ENCODE results near the gene BAG3.
"Not testable (repeated sequence)": the region's sequence is repeated elsewhere in the genome, so short reads cannot be mapped to it uniquely, and the experiment has no call there.

Gene BAG3

GRCh38 chr10:119689016-119689580, 37.9 kb downstream of the BAG3 start:
- no peak for DNase-seq (ENCODE audit: low read depth in 1 of 2, low spot score in 1 of 2)

DNA sequence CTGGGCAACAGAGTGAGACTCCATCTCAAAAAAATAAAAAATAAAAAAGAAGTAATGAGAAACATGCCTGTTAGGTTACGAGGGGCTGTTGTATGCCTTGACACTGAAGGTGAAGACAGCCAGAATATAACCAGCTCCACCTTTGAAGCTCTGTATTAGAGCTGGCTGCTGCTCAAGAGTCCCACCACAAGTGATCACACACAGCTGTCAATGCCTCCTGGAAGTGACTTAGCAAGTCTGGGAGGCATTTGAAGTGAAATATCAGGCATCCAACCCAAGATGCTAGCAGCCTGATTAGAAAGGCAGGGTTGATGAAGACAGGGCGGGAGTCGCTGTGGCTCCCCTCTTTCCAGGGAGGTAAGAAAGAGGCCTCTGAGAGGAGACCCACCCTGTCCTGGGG, 40.5 kb downstream of the BAG3 start:
- no peak for DNase-seq (ENCODE audit: low read depth in 1 of 2, low spot score in 1 of 2)

DNA sequence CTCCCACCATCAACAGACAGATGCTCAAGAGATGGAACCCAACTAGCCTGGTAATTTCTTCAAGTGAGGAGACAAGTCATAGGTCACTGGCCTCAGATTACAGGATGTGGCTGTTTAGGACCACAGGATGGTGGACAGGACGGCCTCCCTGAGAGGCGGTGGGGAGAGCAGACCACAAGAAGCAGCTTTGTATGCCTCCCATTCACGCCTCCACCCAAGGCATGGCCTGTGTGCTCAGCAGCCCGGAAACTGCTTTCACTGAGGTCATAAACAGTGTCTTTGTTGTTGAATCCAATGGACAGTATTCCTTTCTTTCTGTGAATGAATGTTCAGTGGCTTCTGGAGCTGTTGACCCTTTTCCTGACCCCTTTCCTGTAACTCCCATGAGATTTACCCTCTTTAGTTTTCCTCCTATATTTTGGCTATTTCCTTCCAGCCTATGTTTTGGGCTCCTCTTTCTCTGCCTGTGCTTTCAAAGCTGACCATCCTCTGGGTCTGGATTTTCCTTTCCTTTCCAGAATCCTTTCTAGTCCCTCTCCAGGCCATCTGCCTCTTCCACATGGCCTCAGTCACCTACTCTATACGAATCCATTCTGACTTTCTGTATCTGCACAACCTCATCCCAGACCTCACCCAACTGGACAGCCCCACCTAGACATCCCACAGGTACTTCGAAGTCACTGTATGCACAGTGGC, 42.2 kb downstream of the BAG3 start:
- no peak for DNase-seq (ENCODE audit: low read depth in 1 of 2, low spot score in 1 of 2)

- no peak for DNase-seq (ENCODE audit: low read depth in 1 of 2, low spot score in 1 of 2)
Observed at GRCh38 chr10:119694608-119695007, 43.4 kb downstream of the BAG3 start.

- no peak for DNase-seq (ENCODE audit: low read depth in 1 of 2, low spot score in 1 of 2)
Observed at GRCh38 chr10:119700321-119700954, 49.3 kb downstream of the BAG3 start.

GRCh38 chr10:119701861-119702260, 50.7 kb downstream of the BAG3 start:
- no peak for DNase-seq (ENCODE audit: low read depth in 1 of 2, low spot score in 1 of 2)

DNA sequence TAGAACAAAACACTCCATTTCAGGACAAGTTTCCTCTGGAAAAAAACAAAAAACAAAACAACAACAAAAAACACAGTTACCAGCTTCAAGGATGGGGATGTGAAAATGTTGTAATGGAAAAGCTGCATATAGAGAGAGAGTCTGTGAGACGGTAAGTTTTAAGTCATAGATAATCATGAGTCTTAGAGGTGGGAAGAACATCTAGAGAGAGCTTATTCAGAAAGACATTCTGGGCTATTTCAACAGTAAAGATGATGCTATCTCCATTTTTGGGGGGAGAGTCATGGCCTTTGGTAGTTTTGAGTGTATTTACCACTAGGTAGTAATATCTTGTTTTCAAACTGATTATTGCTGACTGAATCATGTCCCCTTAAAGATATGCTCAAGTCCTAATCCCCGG, 51.4 kb downstream of the BAG3 start:
- no peak for DNase-seq (ENCODE audit: low read depth in 1 of 2, low spot score in 1 of 2)

- no peak for DNase-seq (ENCODE audit: low read depth in 1 of 2, low spot score in 1 of 2)
Observed at GRCh38 chr10:119703903-119704508, 52.8 kb downstream of the BAG3 start.

- DNase-seq (ENCODE audit: low read depth in 1 of 2, low spot score in 1 of 2) = no peak
Observed at GRCh38 chr10:119705434-119705831, 54.3 kb downstream of the BAG3 start.

- DNase-seq (ENCODE audit: low read depth in 1 of 2, low spot score in 1 of 2) = no peak
Observed at GRCh38 chr10:119706521-119707278, 55.5 kb downstream of the BAG3 start.

- DNase-seq (ENCODE audit: low read depth in 1 of 2, low spot score in 1 of 2) = not testable (repeated sequence)
Observed at GRCh38 chr10:119707331-119707730, 56.2 kb downstream of the BAG3 start.

DNA sequence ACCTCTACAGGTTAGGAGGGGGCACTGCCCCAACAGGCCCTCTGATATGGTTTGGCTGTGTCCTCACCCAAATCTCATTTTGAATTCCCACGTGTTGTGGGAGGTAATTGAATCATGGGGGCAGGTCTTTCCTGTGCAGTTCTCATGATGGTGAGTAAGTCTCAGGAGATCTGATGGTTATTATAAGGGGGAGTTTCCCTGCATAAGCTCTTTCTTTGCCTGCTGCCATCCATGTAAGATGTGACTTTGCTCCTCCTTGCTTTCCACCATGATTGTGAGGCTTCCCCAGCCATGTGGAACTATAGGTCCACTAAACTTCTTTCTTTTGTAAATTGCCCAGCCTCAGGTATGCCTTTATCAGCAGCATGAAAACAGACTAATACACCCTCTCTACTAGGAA, 59.8 kb downstream of the BAG3 start:
- DNase-seq (ENCODE audit: low read depth in 1 of 2, low spot score in 1 of 2) = not testable (repeated sequence)

DNA sequence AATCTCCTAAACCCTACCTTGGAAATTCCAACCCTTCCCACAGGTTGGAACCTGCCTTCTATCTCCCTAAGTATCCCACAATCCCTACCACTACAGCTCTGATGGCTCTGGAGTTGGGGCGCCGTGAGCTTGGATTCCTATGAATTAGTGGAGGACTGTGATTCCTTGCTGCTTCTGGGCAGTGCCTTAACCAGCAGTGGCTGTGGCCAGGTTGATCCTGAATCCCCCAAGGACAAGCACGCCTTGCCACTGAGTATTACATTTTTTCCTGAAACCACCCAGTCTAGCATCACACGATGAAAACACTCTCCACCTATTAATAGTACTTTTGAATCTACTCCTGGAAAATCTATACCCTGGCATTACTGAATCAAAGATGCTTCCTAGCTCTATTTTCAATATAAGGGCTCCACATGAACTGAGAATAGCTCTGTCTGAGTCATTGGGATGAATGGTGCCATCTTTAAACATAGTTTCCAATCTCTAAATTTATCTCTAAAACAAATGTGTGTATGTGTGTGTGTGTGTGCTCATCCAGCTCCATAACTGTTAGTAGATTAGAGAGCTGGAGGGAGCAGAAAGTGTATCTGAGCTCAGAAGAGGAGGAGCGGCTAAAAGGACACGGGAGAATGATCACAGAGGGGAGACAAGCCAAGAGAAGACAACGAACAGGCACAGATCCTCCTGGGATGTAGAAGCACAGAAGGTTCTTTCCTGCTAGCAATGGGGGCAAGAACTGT, 62.7 kb downstream of the BAG3 start:
- DNase-seq (ENCODE audit: low read depth in 1 of 2, low spot score in 1 of 2) = no peak

DNA sequence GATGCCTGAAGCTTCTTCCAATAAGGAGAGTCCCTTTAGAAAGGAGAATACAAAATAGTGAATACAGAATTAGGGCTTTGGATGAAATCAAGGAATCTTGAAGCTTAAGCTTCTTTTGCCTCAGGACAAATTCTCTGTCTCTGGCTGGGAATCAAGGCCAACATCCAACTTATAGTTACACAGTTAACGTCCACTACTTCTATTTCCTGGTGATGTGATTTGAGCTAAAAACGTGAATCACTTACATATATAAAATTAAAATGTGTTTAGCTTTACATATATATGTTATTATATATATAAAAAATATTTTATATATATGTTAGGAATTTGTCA, 63.3 kb downstream of the BAG3 start:
- no peak for DNase-seq (ENCODE audit: low read depth in 1 of 2, low spot score in 1 of 2)

DNA sequence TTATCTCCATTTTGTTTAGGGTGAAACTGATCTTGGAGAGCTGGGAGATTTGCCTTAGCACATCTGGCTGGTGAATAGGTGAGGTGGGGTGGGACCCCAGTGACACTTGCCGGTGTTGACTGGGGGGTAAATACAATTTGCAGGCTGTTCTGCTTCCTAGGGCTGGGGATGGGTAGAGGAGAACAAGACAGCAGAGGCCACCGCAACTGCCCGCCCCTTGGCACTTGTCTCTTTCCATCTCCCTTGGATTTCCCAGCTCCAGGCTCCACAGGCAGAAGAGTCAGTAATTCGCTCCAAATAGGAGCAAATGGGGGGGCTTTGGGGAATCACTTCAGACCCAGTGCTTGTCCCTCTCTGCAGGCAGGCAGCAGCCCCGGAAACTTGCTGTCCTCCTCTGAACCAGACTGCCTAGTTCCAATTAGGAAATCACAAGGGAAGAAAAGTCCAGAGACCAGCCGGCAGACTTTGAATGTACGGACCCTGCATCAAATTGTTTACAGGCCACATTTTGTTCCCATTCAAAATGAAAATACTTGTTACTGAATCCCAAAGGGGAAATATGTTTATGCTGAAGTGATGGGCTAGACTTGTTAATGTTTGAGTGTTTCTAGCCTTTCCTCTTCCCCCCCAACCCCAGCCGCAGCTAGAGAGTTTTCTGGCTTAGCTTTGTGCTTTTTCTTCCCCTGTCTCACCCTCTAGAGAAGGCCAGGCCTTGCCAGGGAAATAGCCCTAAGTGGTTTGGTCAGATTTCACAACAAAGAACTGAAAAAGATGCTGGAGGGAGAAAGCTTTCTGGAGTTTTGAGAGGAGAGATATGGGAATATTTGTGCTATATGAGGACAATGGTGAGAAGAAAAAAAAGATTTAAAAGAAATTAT, 64.7 kb downstream of the BAG3 start:
- no peak for DNase-seq (ENCODE audit: low read depth in 1 of 2, low spot score in 1 of 2)

GRCh38 chr10:119723161-119723560, 72.0 kb downstream of the BAG3 start:
- DNase-seq (ENCODE audit: low read depth in 1 of 2, low spot score in 1 of 2) = no peak

DNA sequence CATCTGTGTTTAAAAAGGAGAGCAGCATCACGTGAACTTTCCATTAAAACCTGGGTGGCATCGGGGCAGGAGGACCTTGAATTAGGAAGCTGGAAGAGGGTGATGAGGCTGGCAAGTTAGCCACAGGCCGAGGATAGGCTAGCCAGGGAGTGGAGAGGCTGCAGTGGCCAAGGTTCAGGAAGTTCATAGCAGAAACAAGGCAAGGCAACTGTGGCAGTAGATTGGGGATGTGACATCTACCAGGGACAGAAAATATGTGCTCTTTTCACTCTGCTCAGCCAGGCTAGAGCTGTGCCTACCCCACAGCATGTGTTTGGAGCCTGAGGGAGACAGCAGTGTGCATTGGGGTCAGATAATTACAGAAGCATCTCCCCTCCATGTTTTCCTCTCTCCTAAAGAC, 72.4 kb downstream of the BAG3 start:
- DNase-seq (ENCODE audit: low read depth in 1 of 2, low spot score in 1 of 2) = no peak

- no peak for DNase-seq (ENCODE audit: low read depth in 1 of 2, low spot score in 1 of 2)
Observed at GRCh38 chr10:119724593-119725516, 73.7 kb downstream of the BAG3 start.

GRCh38 chr10:119725517-119725827, 74.3 kb downstream of the BAG3 start:
- no peak for DNase-seq (ENCODE audit: low read depth in 1 of 2, low spot score in 1 of 2)
